Endodermal cell (in vitro differentiated cells): Measurements from ENCODE around the gene KDF1. TPM values are rescaled to one million over a fixed set of nuclear protein-coding genes. Genes with fewer than 3 reads are reported as not detected.

ENCODE experiments used
- DNase-seq: peaks from one replicate; pipeline ENCODE4 v3.0.0-alpha.2; 2017
- H3K27ac ChIP-seq: 2 replicates; pipeline ENCODE4 v1.5.1; 2013; ENCODE audit warnings: mild to moderate bottlenecking, low read depth, low read length, moderate library complexity
- H3K27me3 ChIP-seq: 2 replicates; pipeline ENCODE4 v1.6.1; 2013; ENCODE audit warnings: mild to moderate bottlenecking, low read length, moderate library complexity; ENCODE audit not compliant: insufficient read depth, control insufficient read depth, poor library complexity, severe bottlenecking
- H3K36me3 ChIP-seq: 2 replicates; pipeline ENCODE4 v1.7.0; 2013; ENCODE audit warnings: mild to moderate bottlenecking, low read length, moderate library complexity; ENCODE audit not compliant: control insufficient read depth, insufficient read depth
- H3K4me1 ChIP-seq: one replicate; pipeline ENCODE4 v1.7.0; 2013; ENCODE audit warnings: low read length; ENCODE audit not compliant: control insufficient read depth, insufficient read depth
- H3K4me3 ChIP-seq: 2 replicates; pipeline ENCODE4 v1.5.1; 2013; ENCODE audit warnings: mild to moderate bottlenecking, low read length, moderate library complexity
- H3K9ac ChIP-seq: 2 replicates; pipeline ENCODE4 v1.6.1; 2013; ENCODE audit warnings: mild to moderate bottlenecking, low read length, moderate library complexity; ENCODE audit not compliant: poor library complexity, severe bottlenecking; ENCODE audit errors: extremely low read depth
- H3K9me3 ChIP-seq: 2 replicates; pipeline ENCODE4 v1.6.1; 2013; ENCODE audit warnings: mild to moderate bottlenecking, low read length, moderate library complexity; ENCODE audit not compliant: control insufficient read depth
- H3K27ac Mint-ChIP-seq: 2 replicates; pipeline ENCODE4 v1.8.0; 2020; ENCODE audit warnings: mixed read lengths
- H3K27me3 Mint-ChIP-seq: 2 replicates; pipeline ENCODE4 v1.8.0; 2021; ENCODE audit warnings: mild to moderate bottlenecking, mixed read lengths; ENCODE audit not compliant: insufficient read depth
- H3K36me3 Mint-ChIP-seq: 2 replicates; pipeline ENCODE4 v1.8.0; 2020; ENCODE audit warnings: low read depth, mixed read lengths
- H3K4me1 Mint-ChIP-seq: 2 replicates; pipeline ENCODE4 v1.8.0; 2020; ENCODE audit warnings: mixed read lengths
- H3K4me3 Mint-ChIP-seq: 2 replicates; pipeline ENCODE4 v1.8.0; 2020; ENCODE audit warnings: mild to moderate bottlenecking, moderate library complexity, mixed read lengths
- H3K9me3 Mint-ChIP-seq: 2 replicates; pipeline ENCODE4 v1.8.0; 2020; ENCODE audit warnings: mild to moderate bottlenecking, mixed read lengths
- CTCF ChIP-seq: fragments of 200-600 bp; sonication (generic); conservative IDR thresholded peaks from 2 replicates; pipeline ENCODE4 v1.5.0; 2021; ENCODE audit warnings: antibody characterized with exemption, mild to moderate bottlenecking
- WGBS, 2 experiments: methylation state at CpG; one replicate each; pipeline versions ENCODE4 v1.1.5 to v1.1.7; 2013; ENCODE audit warnings: missing lambda C conversion rate in 2 of 2, mixed read lengths in 1 of 2; ENCODE audit not compliant: insufficient coverage in 1 of 2, insufficient read length in 1 of 2; 5-methylcytosine and 5-hydroxymethylcytosine counted together
- total RNA-seq, 2 donors: library from RNA; stranded (reverse); fragmentation: NEBNext Ultra II Directional in 1 of 2; extraction: Animal tissue kit (Norgen Biotek cat#: 25700) in 1 of 2; gene quantifications; 2 replicates in 1 of 2; 3 replicates in 1 of 2; pipeline ENCODE4 v1.2.1, GENCODE V29; 2021

The KDF1 gene
- total RNA-seq, 2 donors from 2014 or later, result 17.2 to 22.7 TPM

GRCh38 chr1:26986658-26987057 lies 26.4 kb upstream of the KDF1 start:
- Histone ChIP-seq H3K9ac (no peak overlapping the region), H3K4me1 (peaks cover 3% of the 10 kb centered on the region), H3K27me3 (no peaks in the 10 kb centered on the region), H3K36me3 (no peaks in the 10 kb centered on the region), H3K27ac (no peak overlapping the region), H3K4me3 (no peak overlapping the region), H3K9me3 (no peaks in the 10 kb centered on the region)
- Mint-ChIP-seq H3K27me3 (peaks cover 29% of the 10 kb centered on the region), H3K9me3 (no peaks in the 10 kb centered on the region), H3K27ac (no peak overlapping the region), H3K4me3 (no peak overlapping the region), H3K36me3 (no peaks in the 10 kb centered on the region), H3K4me1 (peaks cover 14% of the 10 kb centered on the region)
- no peak for DNase-seq
- WGBS, 2 experiments, result 85 to 92% methylated on average over 2 of the region's 2 CpGs
- no peak for TF ChIP-seq CTCF

- Mint-ChIP-seq H3K36me3 (no peaks in the 10 kb centered on the region), H3K9me3 (no peaks in the 10 kb centered on the region), H3K4me3 (no peak overlapping the region), H3K4me1 (no peaks in the 10 kb centered on the region), H3K27me3 (peaks cover 16% of the 10 kb centered on the region), H3K27ac (no peak overlapping the region)
- 92 to 96% methylated on average over 8 of the region's 8 CpGs for WGBS, 2 experiments
- no peak for DNase-seq
- no peak overlapping the region for H3K27ac ChIP-seq
- no peak overlapping the region for H3K9ac ChIP-seq
- H3K27me3 ChIP-seq, result no peaks in the 10 kb centered on the region
- no peaks in the 10 kb centered on the region for H3K4me1 ChIP-seq
- no peaks in the 10 kb centered on the region for H3K36me3 ChIP-seq
- no peak overlapping the region for H3K4me3 ChIP-seq
- no peak for TF ChIP-seq CTCF
- no peaks in the 10 kb centered on the region for H3K9me3 ChIP-seq
Observed at GRCh38 chr1:26984291-26984690, 24.0 kb upstream of the KDF1 start.

GRCh38 chr1:26983863-26984262 lies 23.6 kb upstream of the KDF1 start:
- H3K27me3 ChIP-seq, result no peaks in the 10 kb centered on the region
- peaks cover 16% of the 10 kb centered on the region for H3K27me3 Mint-ChIP-seq
- no peaks in the 10 kb centered on the region for H3K4me1 Mint-ChIP-seq
- DNase-seq, result no peak
- no peaks in the 10 kb centered on the region for H3K36me3 Mint-ChIP-seq
- TF ChIP-seq CTCF, result no peak
- no peaks in the 10 kb centered on the region for H3K36me3 ChIP-seq
- no peaks in the 10 kb centered on the region for H3K9me3 Mint-ChIP-seq
- no peak overlapping the region for H3K27ac ChIP-seq
- no peak overlapping the region for H3K27ac Mint-ChIP-seq
- H3K9ac ChIP-seq, result no peak overlapping the region
- no peak overlapping the region for H3K4me3 Mint-ChIP-seq
- H3K9me3 ChIP-seq, result no peaks in the 10 kb centered on the region
- no peaks in the 10 kb centered on the region for H3K4me1 ChIP-seq
- H3K4me3 ChIP-seq, result no peak overlapping the region
- 88 to 97% methylated on average over 5 of the region's 5 CpGs for WGBS, 2 experiments
